Inferior parietal cortex (tissue), 1 donor: Measurements from ENCODE around the gene EXOC4.

Experiments used
- DNase-seq: peaks from one replicate; pipeline ENCODE4 v3.0.0-alpha.2; 2016; ENCODE audit errors: extremely low spot score

EXOC4 gene

DNA sequence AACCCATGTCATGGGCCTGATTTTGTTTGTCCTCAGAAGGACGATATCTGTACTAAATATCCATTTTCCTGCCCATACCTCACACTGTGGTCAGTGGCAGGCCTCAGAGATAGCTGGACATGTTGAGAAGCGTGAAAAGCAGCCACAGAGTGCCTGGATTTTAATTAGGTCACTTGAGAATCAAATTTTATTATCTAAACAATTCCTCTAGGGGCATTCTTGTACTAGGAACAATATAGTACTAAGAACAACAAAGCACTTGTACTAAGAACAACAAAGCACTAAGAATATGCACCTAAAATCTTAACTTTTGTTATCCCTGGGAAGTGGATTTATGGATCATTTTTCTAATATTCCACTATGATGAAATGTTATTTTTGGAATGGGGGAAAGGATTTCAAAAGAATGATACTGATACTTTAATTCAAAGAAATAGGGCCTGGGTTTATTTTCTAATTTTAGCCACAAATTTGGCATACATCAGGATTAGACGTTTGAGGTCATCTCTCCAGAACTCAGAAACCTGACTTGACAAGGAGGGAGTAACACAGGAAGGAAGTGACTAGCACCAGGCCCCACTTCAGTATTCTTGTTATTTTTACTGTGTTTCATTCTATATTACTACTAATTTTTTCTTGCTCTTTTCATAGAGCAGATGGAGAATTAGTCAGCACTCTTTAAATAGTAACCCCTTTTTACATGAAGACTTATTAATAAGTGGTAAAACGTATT, 112.2 kb downstream of the EXOC4 start:
- no peak for DNase-seq

- DNase-seq, result peak; percentile 55
Observed at GRCh38 chr7:133365917-133366316, 113.0 kb downstream of the EXOC4 start.

GRCh38 chr7:133367561-133367960, 114.7 kb downstream of the EXOC4 start:
- DNase-seq, result no peak

GRCh38 chr7:133369130-133369529, 116.3 kb downstream of the EXOC4 start:
- DNase-seq, result no peak

GRCh38 chr7:133371616-133372015, 118.7 kb downstream of the EXOC4 start:
- DNase-seq, result no peak

GRCh38 chr7:133372337-133372736, 119.5 kb downstream of the EXOC4 start:
- DNase-seq, result no peak

- no peak for DNase-seq
Observed at GRCh38 chr7:133376514-133376913, 123.6 kb downstream of the EXOC4 start.

DNA sequence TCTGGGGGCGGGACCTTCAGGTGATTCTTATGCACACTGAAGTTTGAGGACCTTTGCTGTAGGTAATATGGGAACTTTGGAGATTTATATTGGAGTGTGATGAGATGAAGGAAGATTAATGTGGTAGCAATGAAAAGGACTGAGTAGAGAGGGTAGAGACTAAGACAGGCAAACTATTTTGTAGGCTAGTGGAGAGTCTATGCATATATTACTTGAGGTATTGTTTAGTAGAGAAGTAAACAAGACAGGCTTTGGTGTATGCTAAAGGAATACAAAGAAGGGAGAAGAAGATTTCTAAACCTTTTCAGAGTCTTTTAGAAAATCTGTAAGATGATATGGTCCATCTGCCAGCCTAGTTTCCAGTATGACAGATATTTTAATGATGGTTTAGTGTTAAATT, 129.1 kb downstream of the EXOC4 start:
- no peak for DNase-seq

GRCh38 chr7:133382775-133383559, 130.1 kb downstream of the EXOC4 start:
- DNase-seq, result no peak

DNA sequence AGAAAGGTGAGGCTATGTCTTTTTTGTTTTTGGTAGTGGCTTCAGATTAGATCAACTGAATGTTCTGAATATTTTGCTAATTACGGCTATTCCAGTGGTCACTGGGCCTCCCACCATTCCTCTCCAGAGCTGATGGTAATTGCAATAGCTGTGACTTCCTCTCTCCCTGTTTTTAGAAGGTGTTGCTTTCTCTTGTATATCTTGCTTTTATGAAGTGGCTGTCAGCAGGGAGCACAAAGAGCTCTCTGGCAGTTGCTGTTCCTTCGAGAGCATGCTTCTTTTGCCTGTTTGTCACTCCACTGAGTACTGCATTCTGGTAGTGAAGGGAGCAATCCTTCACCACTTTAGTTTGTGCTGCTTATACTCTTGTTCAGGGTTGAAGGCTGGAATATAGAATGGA, 133.3 kb downstream of the EXOC4 start:
- DNase-seq, result no peak

DNA sequence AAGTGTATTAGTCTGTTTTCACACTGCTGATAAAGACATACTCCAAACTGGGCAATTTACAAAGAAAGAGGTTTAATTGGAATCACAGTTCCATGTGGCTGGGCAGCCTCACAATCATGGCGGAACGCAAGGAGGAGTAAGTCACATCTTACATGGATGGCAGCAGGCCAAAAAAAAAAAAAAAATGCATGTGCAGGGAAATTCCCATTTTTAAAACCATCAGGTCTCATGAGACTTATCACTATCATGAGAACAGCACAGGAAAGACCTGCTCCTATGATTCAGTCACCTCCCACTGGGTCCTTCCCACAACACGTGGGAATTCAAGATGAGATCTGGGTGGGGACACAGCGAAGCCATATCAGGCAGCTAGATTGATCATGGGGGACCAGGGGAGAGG, 136.8 kb downstream of the EXOC4 start:
- DNase-seq, result no peak

DNA sequence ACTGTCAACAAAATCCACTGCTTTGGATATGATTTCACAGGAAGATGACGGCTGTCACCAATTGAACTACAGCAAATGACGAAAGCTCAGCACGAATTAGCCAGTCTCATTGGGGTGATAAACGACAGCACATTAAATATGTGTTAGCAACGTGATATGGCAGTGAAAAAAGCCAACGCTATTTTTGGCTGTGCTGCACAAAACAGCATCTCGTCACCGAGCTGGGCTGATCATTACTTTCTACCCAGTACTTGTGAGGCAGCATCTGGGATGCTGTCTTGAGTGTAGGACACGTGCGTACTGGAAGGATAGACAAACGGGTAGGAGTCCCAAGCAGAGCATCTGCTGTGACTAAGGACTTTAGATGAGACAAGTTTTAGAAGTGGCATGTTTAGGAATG, 138.3 kb downstream of the EXOC4 start:
- peak; percentile 50 for DNase-seq

GRCh38 chr7:133394369-133394768, 141.5 kb downstream of the EXOC4 start:
- DNase-seq, result no peak

DNA sequence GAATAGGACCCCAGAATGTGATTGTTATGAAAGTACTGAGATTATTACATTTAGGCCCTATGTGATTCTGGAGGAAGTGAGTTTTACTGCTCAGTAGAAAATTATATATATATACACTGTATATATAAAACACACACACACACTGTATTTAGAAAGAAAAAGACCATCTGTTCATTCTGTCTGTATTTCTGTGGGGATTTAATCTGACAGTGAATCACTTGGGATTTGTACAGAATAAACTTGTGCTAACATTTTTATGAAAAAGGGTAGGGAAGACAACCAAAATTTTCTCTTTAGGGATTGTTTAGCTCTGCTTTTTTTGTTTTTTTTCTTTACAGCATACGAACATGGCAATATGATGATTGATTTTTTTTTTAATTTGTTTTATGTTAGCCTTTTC, 142.7 kb downstream of the EXOC4 start:
- no peak for DNase-seq

DNA sequence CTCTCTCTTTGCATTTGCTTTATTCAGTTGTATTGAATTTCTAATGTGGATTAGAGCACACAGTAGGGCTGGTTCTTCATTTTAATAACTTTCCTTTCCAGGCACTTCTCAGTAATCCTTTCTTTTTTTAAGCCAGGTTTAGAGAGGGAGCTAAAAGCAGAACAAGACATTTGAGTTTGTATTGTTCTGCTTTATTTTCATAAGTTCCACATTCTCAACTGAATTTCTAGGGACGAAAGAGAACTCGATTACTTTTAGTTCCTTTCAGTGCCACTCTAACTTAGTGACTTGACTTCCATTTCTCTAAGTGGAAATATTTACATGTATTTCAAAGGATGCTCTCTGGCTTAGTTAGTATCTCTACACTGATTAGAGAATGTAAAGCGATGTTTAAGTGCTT, 145.6 kb downstream of the EXOC4 start:
- DNase-seq, result no peak

- no peak for DNase-seq
Observed at GRCh38 chr7:133401225-133401624, 148.3 kb downstream of the EXOC4 start.

DNA sequence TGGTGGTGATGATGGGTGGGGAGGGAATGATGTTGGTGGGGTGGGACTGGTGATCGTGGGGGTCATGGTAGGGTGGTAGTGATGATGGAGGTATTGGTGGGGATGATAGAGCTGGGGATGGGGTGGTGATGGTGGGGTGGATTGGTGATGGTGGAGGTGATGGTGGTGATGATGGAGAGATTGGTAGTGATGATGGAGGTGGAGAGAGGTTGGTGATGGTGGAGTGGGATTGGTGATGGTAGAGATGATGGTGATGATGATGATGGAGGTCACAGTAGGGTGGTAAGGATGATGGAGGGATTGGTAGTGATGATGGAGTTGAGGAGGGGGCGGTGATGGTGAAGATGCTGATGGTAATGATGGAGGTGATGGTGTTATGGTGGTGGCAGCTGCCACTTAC, 155.3 kb downstream of the EXOC4 start:
- DNase-seq, result no peak

GRCh38 chr7:133409421-133409820, 156.5 kb downstream of the EXOC4 start:
- DNase-seq, result no peak

DNA sequence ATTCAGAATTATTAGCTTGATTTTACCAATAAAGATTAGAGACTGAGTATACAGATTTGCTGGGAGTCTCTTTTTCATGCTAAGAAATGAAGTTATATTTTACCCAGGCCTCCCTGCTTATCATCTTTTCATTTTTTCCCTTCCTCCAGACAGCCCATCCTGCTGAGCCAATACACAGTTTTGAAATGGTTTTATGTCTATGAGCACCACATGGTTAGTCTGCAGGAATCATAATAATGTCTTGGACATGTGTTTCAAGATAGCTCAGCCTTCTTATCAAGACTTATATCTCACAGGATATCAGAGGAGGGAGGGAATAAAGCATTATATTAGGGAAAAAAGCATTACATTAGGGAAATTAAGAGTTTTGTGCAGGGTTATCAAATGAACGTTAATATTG, 157.1 kb downstream of the EXOC4 start:
- DNase-seq, result no peak

DNA sequence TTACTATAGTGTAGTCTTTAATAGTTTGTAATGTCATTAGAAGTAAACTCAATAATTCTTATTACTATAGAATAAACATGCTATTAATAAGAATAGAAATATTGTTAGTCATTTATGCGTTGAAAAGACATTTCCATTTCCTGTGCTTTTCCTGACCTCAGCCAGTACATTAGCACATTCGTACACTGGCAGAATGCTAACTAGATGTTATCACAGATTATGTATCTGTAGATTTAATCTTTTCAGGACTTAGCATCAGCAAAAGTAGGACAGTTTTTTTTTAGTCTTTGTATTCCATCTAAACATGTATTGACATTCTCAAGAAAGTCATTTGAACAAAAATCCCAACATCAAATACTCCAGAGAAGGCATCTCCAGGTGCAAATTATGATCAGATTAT, 158.5 kb downstream of the EXOC4 start:
- no peak for DNase-seq

DNA sequence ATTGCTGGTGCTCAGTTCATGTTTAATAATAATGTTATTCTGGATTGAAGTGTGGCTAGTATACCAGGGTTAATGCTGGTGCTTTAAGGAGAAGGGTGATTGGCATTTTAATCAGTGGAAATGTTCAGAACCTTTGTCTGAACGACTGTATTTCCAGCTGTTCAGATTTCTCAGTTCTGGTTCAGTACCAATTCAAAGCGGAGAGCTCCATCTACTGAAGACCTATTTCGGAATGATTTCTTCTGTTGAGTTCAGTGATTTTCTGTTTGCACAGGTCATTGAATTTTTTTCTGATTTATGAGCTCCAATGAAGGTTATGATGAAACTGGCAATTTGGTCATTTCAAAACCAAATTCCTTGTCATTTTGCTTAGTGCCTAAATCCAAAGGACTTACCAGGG, 160.1 kb downstream of the EXOC4 start:
- no peak for DNase-seq

DNA sequence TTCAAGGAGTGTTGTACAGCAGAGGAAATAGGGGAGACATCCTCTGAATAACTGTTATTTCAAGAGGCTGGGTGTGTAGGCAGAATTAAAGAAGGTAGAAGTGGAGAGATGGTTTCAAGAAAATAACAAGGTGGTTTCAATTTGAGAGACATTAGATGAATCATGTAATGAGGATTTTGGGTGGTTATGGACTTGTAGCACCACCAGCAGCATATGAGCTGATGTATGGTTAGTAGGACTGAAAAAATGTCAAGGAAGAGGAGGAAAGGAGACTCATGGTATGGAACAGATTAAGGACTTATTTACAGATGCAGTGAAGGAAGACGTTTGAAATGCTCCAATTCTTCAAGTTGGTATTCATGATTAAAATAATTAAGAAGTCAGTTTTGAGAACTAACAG, 166.2 kb downstream of the EXOC4 start:
- no peak for DNase-seq

DNA sequence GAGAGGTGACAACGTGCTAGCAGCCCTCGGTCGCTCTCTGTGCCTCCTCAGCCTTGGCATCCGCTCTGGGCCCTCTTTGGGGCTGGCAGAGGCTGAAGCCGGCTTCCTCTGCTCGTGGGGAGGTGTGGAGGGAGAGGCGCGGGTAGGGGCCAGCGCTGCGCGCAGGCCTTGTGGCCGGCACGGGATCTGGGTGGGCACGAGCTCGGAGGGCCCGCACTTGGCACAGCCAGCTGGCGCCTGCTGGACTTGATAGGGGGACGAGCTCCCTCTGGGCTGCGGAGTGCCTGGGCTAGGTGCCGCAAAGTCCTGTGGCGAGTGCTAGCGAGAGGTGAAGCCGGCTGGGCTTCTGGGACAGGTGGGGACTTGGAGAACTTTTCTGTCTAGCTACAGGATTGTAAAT, 170.7 kb downstream of the EXOC4 start:
- DNase-seq, result no peak
